GM12874 (cell line): ENCODE results near the gene PTPN2.

Experiments
- CTCF ChIP-seq: IDR thresholded peaks from 2 replicates; pipeline ENCODE4 v1.5.1; 2011; ENCODE audit warnings: low read depth, mild to moderate bottlenecking, control low read depth, low read length, moderate library complexity; ENCODE audit not compliant: insufficient read depth

The PTPN2 gene

GRCh38 chr18:12811191-12811950 lies 72.7 kb downstream of the PTPN2 start:
- TF ChIP-seq CTCF = no peak

GRCh38 chr18:12803069-12803936 lies 80.7 kb downstream of the PTPN2 start:
- no peak for TF ChIP-seq CTCF

- no peak for TF ChIP-seq CTCF
Measured at GRCh38 chr18:12802538-12802937, 81.5 kb downstream of the PTPN2 start.

- no peak for TF ChIP-seq CTCF
Measured at GRCh38 chr18:12796448-12796847, 87.6 kb downstream of the PTPN2 start.

DNA sequence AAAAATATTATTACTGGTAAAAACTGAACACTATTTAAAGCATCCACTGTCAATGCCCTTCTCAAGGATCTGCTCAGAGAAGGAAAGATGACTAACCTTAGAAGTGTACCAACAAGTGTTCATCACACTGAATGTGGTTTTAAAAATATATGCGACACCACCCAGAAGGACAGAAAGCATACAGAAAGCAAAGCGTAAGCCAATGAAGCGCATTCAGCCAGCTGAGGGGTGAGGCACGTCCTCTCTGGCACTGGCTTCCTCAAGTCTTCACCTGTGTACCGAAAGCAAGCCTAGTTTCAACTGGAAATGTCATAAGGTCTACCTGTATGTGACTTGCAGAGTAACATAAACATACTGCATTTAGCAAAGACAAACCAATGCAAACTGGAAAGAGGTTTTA lies 92.4 kb downstream of the PTPN2 start:
- no peak for TF ChIP-seq CTCF

DNA sequence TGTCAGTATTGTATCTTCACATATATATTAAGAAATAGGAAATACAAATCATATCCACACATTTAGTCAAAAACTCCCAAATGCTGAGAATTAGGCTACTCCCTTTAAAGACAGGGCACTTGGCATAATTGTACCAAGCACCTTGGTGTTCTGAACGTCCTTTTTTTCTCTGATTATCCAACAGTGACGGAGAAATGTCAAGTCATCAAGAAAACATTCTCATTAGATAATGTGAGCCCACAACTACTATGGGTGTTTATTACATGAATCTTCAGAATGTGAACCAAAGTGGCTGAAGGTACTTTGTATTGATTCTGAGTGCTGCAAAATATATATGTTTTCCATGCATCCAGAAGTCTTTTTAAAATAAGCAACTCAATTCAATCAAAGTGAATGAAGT lies 97.4 kb downstream of the PTPN2 start:
- TF ChIP-seq CTCF = no peak

DNA sequence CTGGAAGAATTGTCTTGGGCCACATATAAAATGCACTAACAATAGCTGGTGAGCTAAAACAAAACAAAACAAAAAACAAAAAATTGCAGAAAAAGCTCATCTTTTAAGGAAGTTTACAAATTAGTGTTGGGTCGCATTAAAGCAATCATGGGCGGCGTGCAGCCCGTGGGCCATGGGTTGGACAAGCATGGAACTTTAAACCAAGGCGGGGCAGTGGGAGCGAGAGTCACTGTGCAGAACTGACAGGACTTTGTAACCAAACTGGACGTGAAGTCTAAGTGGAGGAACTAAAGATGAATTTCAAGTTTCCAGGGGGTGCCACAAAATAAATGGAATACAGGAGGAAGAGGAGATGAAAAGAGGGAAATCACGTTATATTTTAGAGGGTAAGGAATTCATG lies 100.5 kb downstream of the PTPN2 start:
- no peak for TF ChIP-seq CTCF
